ENCODE data around the gene SLC36A3.
"Not testable (repeated sequence)": the region's sequence is repeated elsewhere in the genome, so short reads cannot be mapped to it uniquely, and the experiment has no call there.

The SLC36A3 gene

GRCh38 chr5:151243127-151243526, 60.4 kb downstream of the SLC36A3 start:
- Histone ChIP-seq H3K4me1 (ENCODE audit: control insufficient read depth, insufficient read depth, low read length) (no peaks in the 10 kb centered on the region), H3K4me3 (ENCODE audit: low read length) (no peak overlapping the region), H3K27me3 (ENCODE audit: control insufficient read depth, insufficient read depth, low read length) (no peaks in the 10 kb centered on the region), H3K9me3 (ENCODE audit: control insufficient read depth, low read length) (no peaks in the 10 kb centered on the region), H3K9ac (ENCODE audit: low read length) (no peak overlapping the region), H3K36me3 (ENCODE audit: control insufficient read depth, insufficient read depth, low read length) (no peaks in the 10 kb centered on the region)

GRCh38 chr5:151240924-151241635, 62.5 kb downstream of the SLC36A3 start:
- Histone ChIP-seq H3K9me3 (ENCODE audit: control insufficient read depth, low read length) (no peaks in the 10 kb centered on the region), H3K4me1 (ENCODE audit: control insufficient read depth, insufficient read depth, low read length) (no peaks in the 10 kb centered on the region), H3K27me3 (ENCODE audit: control insufficient read depth, insufficient read depth, low read length) (no peaks in the 10 kb centered on the region), H3K4me3 (ENCODE audit: low read length) (no peak overlapping the region), H3K9ac (ENCODE audit: low read length) (no peak overlapping the region), H3K36me3 (ENCODE audit: control insufficient read depth, insufficient read depth, low read length) (no peaks in the 10 kb centered on the region)

GRCh38 chr5:151240268-151240835, 63.2 kb downstream of the SLC36A3 start:
- H3K27me3 ChIP-seq (ENCODE audit: control insufficient read depth, insufficient read depth, low read length); H3K4me1 ChIP-seq (ENCODE audit: control insufficient read depth, insufficient read depth, low read length); H3K4me3 ChIP-seq (ENCODE audit: low read length); H3K9ac ChIP-seq (ENCODE audit: low read length); H3K9me3 ChIP-seq (ENCODE audit: control insufficient read depth, low read length); H3K36me3 ChIP-seq (ENCODE audit: control insufficient read depth, insufficient read depth, low read length): not testable (repeated sequence)

- H3K4me1 ChIP-seq (ENCODE audit: control insufficient read depth, insufficient read depth, low read length): no peaks in the 10 kb centered on the region
- H3K27me3 ChIP-seq (ENCODE audit: control insufficient read depth, insufficient read depth, low read length): no peaks in the 10 kb centered on the region
- no peak overlapping the region for H3K4me3 ChIP-seq (ENCODE audit: low read length)
- H3K9ac ChIP-seq (ENCODE audit: low read length): no peak overlapping the region
- H3K36me3 ChIP-seq (ENCODE audit: control insufficient read depth, insufficient read depth, low read length): no peaks in the 10 kb centered on the region
- H3K9me3 ChIP-seq (ENCODE audit: control insufficient read depth, low read length): no peaks in the 10 kb centered on the region
Observed at GRCh38 chr5:151239237-151239861, 64.2 kb downstream of the SLC36A3 start.

GRCh38 chr5:151238303-151238741, 65.2 kb downstream of the SLC36A3 start:
- Histone ChIP-seq H3K4me1 (ENCODE audit: control insufficient read depth, insufficient read depth, low read length) (no peaks in the 10 kb centered on the region), H3K36me3 (ENCODE audit: control insufficient read depth, insufficient read depth, low read length) (no peaks in the 10 kb centered on the region), H3K9ac (ENCODE audit: low read length) (no peak overlapping the region), H3K9me3 (ENCODE audit: control insufficient read depth, low read length) (no peaks in the 10 kb centered on the region), H3K4me3 (ENCODE audit: low read length) (no peak overlapping the region), H3K27me3 (ENCODE audit: control insufficient read depth, insufficient read depth, low read length) (no peaks in the 10 kb centered on the region)

GRCh38 chr5:151237685-151238084, 65.9 kb downstream of the SLC36A3 start:
- Histone ChIP-seq H3K9ac (ENCODE audit: low read length) (no peak overlapping the region), H3K27me3 (ENCODE audit: control insufficient read depth, insufficient read depth, low read length) (no peaks in the 10 kb centered on the region), H3K4me1 (ENCODE audit: control insufficient read depth, insufficient read depth, low read length) (no peaks in the 10 kb centered on the region), H3K9me3 (ENCODE audit: control insufficient read depth, low read length) (no peaks in the 10 kb centered on the region), H3K36me3 (ENCODE audit: control insufficient read depth, insufficient read depth, low read length) (no peaks in the 10 kb centered on the region), H3K4me3 (ENCODE audit: low read length) (no peak overlapping the region)

GRCh38 chr5:151236888-151237287, 66.7 kb downstream of the SLC36A3 start:
- Histone ChIP-seq H3K9ac (ENCODE audit: low read length) (no peak overlapping the region), H3K9me3 (ENCODE audit: control insufficient read depth, low read length) (no peaks in the 10 kb centered on the region), H3K4me1 (ENCODE audit: control insufficient read depth, insufficient read depth, low read length) (no peaks in the 10 kb centered on the region), H3K36me3 (ENCODE audit: control insufficient read depth, insufficient read depth, low read length) (no peaks in the 10 kb centered on the region), H3K27me3 (ENCODE audit: control insufficient read depth, insufficient read depth, low read length) (no peaks in the 10 kb centered on the region), H3K4me3 (ENCODE audit: low read length) (no peak overlapping the region)

- H3K9me3 ChIP-seq (ENCODE audit: control insufficient read depth, low read length); H3K27me3 ChIP-seq (ENCODE audit: control insufficient read depth, insufficient read depth, low read length); H3K9ac ChIP-seq (ENCODE audit: low read length); H3K4me1 ChIP-seq (ENCODE audit: control insufficient read depth, insufficient read depth, low read length); H3K36me3 ChIP-seq (ENCODE audit: control insufficient read depth, insufficient read depth, low read length); H3K4me3 ChIP-seq (ENCODE audit: low read length): not testable (repeated sequence)
Observed at GRCh38 chr5:151235239-151235571, 68.4 kb downstream of the SLC36A3 start.

- no peaks in the 10 kb centered on the region for H3K4me1 ChIP-seq (ENCODE audit: control insufficient read depth, insufficient read depth, low read length)
- no peaks in the 10 kb centered on the region for H3K9me3 ChIP-seq (ENCODE audit: control insufficient read depth, low read length)
- no peak overlapping the region for H3K4me3 ChIP-seq (ENCODE audit: low read length)
- H3K27me3 ChIP-seq (ENCODE audit: control insufficient read depth, insufficient read depth, low read length): no peaks in the 10 kb centered on the region
- no peaks in the 10 kb centered on the region for H3K36me3 ChIP-seq (ENCODE audit: control insufficient read depth, insufficient read depth, low read length)
- H3K9ac ChIP-seq (ENCODE audit: low read length): no peak overlapping the region
Observed at GRCh38 chr5:151234476-151235238, 68.9 kb downstream of the SLC36A3 start.

- no peaks in the 10 kb centered on the region for H3K4me1 ChIP-seq (ENCODE audit: control insufficient read depth, insufficient read depth, low read length)
- H3K9ac ChIP-seq (ENCODE audit: low read length): no peak overlapping the region
- no peaks in the 10 kb centered on the region for H3K27me3 ChIP-seq (ENCODE audit: control insufficient read depth, insufficient read depth, low read length)
- no peaks in the 10 kb centered on the region for H3K9me3 ChIP-seq (ENCODE audit: control insufficient read depth, low read length)
- H3K4me3 ChIP-seq (ENCODE audit: low read length): no peak overlapping the region
- H3K36me3 ChIP-seq (ENCODE audit: control insufficient read depth, insufficient read depth, low read length): no peaks in the 10 kb centered on the region
Observed at GRCh38 chr5:151233616-151234085, 69.9 kb downstream of the SLC36A3 start.

- Histone ChIP-seq H3K4me3 (ENCODE audit: low read length) (no peak overlapping the region), H3K9me3 (ENCODE audit: control insufficient read depth, low read length) (no peaks in the 10 kb centered on the region), H3K4me1 (ENCODE audit: control insufficient read depth, insufficient read depth, low read length) (no peaks in the 10 kb centered on the region), H3K9ac (ENCODE audit: low read length) (no peak overlapping the region), H3K36me3 (ENCODE audit: control insufficient read depth, insufficient read depth, low read length) (no peaks in the 10 kb centered on the region), H3K27me3 (ENCODE audit: control insufficient read depth, insufficient read depth, low read length) (no peaks in the 10 kb centered on the region)
Observed at GRCh38 chr5:151231359-151231758, 72.2 kb downstream of the SLC36A3 start.
